A549 (cell line): ENCODE results near the gene TRAPPC12. TPM values are rescaled to one million over a fixed set of nuclear protein-coding genes. Genes with fewer than 3 reads are reported as not detected.

Source experiments
- ATAC-seq, 2 experiments: fragments of 200-7000 bp in 1 of 2; fragments of >200 bp in 1 of 2; cut with Nextera tagmentation in 1 of 2; cut with Tn5 transposase in 1 of 2; 3 replicates each; pipeline versions ENCODE4 v1.8.0 to v1.9.1; 2018 to 2020; ENCODE audit warnings: mild to moderate bottlenecking in 1 of 2, moderate library complexity in 1 of 2
- CTCF ChIA-PET: fragments of 300-600 bp; sonication (Branson Sonifier 250); formaldehyde crosslinking; extraction: SDS; loops from one replicate; lab custom pipeline; 2021; ENCODE audit warnings: antibody characterized with exemption, inconsistent platforms; lab: Yijun Ruan, JAX
- POLR2A ChIA-PET: fragments of 350-600 bp; formaldehyde crosslinking; extraction: SDS; loops from one replicate; lab custom pipeline; 2021; ENCODE audit warnings: antibody characterized with exemption, inconsistent platforms; lab: Yijun Ruan, JAX
- DNase-seq, 2 experiments: peaks; one replicate each; pipeline versions ENCODE4 v3.0.0 to v3.0.0-alpha.2; 2011 to 2016; ENCODE audit warnings: low read depth in 1 of 2, low spot score in 1 of 2
- FAIRE-seq: peaks from 2 replicates; lab custom pipeline; 2011; peaks lifted over from hg19 to GRCh38; lab: Jason Lieb, UNC
- H3K27ac ChIP-seq, 2 experiments: fragments of >200 bp; sonication (Bioruptor Twin); formaldehyde crosslinking; 3 replicates each; pipeline ENCODE4 v1.5.1; 2016 to 2017
- H3K4me1 ChIP-seq: fragments of >200 bp; sonication (Bioruptor Twin); formaldehyde crosslinking; 3 replicates; pipeline ENCODE4 v1.6.1; 2016
- H3K4me2 ChIP-seq: fragments of >200 bp; sonication (Bioruptor Twin); formaldehyde crosslinking; 3 replicates; pipeline ENCODE4 v1.6.1; 2016
- H3K4me3 ChIP-seq: fragments of >200 bp; sonication (Bioruptor Twin); formaldehyde crosslinking; 3 replicates; pipeline ENCODE4 v1.5.1; 2016
- H3K9me3 ChIP-seq: fragments of >200 bp; sonication (Bioruptor Twin); formaldehyde crosslinking; 3 replicates; pipeline ENCODE4 v1.6.1; 2016
- EHMT2 ChIP-seq: fragments of 200-600 bp; sonication (generic); IDR thresholded peaks from 2 replicates; pipeline ENCODE4 v1.6.1; 2016; ENCODE audit warnings: antibody characterized with exemption, low read depth, mild to moderate bottlenecking, moderate library complexity
- ESRRA ChIP-seq: fragments of 150-350 bp; IDR thresholded peaks from 2 replicates; pipeline ENCODE4 v1.6.1; 2014; ENCODE audit warnings: mild to moderate bottlenecking, low read length, borderline replicate concordance
- FOXS1 ChIP-seq: fragments of 250-450 bp; sonication (Bioruptor Pico); IDR thresholded peaks from 2 replicates; pipeline ENCODE4 v1.5.0; 2020; ENCODE audit warnings: mild to moderate bottlenecking, moderate library complexity
- GATA3 ChIP-seq: IDR thresholded peaks from 2 replicates; pipeline ENCODE4 v1.6.1; 2012; ENCODE audit warnings: borderline replicate concordance
- HDAC2 ChIP-seq: fragments of 200-600 bp; sonication (generic); IDR thresholded peaks from 2 replicates; pipeline ENCODE4 v1.6.1; 2016
- JUN ChIP-seq, 2 experiments: fragments of >200 bp; sonication (Bioruptor Twin); formaldehyde crosslinking; IDR thresholded peaks; 2 replicates in 1 of 2; 3 replicates in 1 of 2; pipeline ENCODE4 v1.6.1; 2016 to 2017
- MAFK ChIP-seq: fragments of 450-650 bp; IDR thresholded peaks from 2 replicates; pipeline ENCODE4 v1.6.1; 2014; ENCODE audit not compliant: partially characterized antibody
- MAZ ChIP-seq: fragments of 150-350 bp; IDR thresholded peaks from 2 replicates; pipeline ENCODE4 v1.6.1; 2014; ENCODE audit warnings: antibody characterized with exemption, low read depth, low read length, borderline replicate concordance
- NFE2L2 ChIP-seq: fragments of 150-350 bp; conservative IDR thresholded peaks from 2 replicates; pipeline ENCODE4 v1.6.1; 2014; ENCODE audit warnings: low read length
- POLR2A ChIP-seq: IDR thresholded peaks from 2 replicates; pipeline ENCODE4 v1.6.1; 2012; ENCODE audit warnings: mild to moderate bottlenecking, low read length
- RAD21 ChIP-seq, 2 experiments: fragments of >200 bp in 1 of 2; sonication (Bioruptor Twin) in 1 of 2; formaldehyde crosslinking in 1 of 2; IDR thresholded peaks in 1 of 2; conservative IDR thresholded peaks in 1 of 2; 2 replicates in 1 of 2; 3 replicates in 1 of 2; pipeline ENCODE4 v1.6.1; 2012 to 2018; ENCODE audit warnings: inconsistent platforms in 1 of 2
- RNF2 ChIP-seq: fragments of 200-600 bp; sonication (generic); IDR thresholded peaks from 2 replicates; pipeline ENCODE4 v1.6.1; 2016; ENCODE audit warnings: low read depth, mild to moderate bottlenecking, antibody characterized with exemption, moderate library complexity, borderline replicate concordance
- TFCP2L1 ChIP-seq: fragments of 250-450 bp; sonication (Bioruptor Pico); IDR thresholded peaks from 2 replicates; pipeline ENCODE4 v1.5.0; 2021; ENCODE audit warnings: mild to moderate bottlenecking
- TP53 ChIP-seq: fragments of 250-450 bp; sonication (Bioruptor Pico); IDR thresholded peaks from 2 replicates; pipeline ENCODE4 v1.5.0; 2021; ENCODE audit warnings: mild to moderate bottlenecking, moderate library complexity
- ZC3H11A ChIP-seq: fragments of 450-650 bp; IDR thresholded peaks from 2 replicates; pipeline ENCODE4 v1.6.1; 2014; ENCODE audit warnings: antibody characterized with exemption, mild to moderate bottlenecking
- ZNF302 ChIP-seq: fragments of 250-450 bp; sonication (Bioruptor Pico); IDR thresholded peaks from 2 replicates; pipeline ENCODE4 v1.9.0; 2021; ENCODE audit warnings: inconsistent platforms, mild to moderate bottlenecking, moderate library complexity
- WGBS: methylation state at CpG from one replicate; pipeline ENCODE4 v1.1.6; 2017; ENCODE audit errors: missing lambda C conversion rate; 5-methylcytosine and 5-hydroxymethylcytosine counted together
- polyA plus RNA-seq, 4 experiments: library from polyadenylated mRNA; depleted of rRNA in 3 of 4; stranded (reverse); fragments of >200 nt; fragmentation: RNase III in 1 of 4; extraction: RNeasy Plus Mini Kit Qiagen cat#74134 plus additional on column Dnase treatment in 1 of 4; gene quantifications; 2 replicates in 3 of 4; 3 replicates in 1 of 4; pipeline ENCODE4 v1.2.3, GENCODE V29; 2011 to 2017
- TF ChIP-seq, protein P1 (sequence below): fragments of >200 bp; sonication (Bioruptor Twin); formaldehyde crosslinking; IDR thresholded peaks from 2 replicates; pipeline ENCODE4 v1.6.1; 2016
- TF ChIP-seq, protein P2 (sequence below): fragments of >200 bp; sonication (Bioruptor Twin); formaldehyde crosslinking; IDR thresholded peaks from 3 replicates; pipeline ENCODE4 v1.5.1; 2016
- TF ChIP-seq, protein P3 (sequence below): fragments of >200 bp; sonication (Bioruptor Twin); formaldehyde crosslinking; IDR thresholded peaks from 3 replicates; pipeline ENCODE4 v1.6.1; 2016
- TF ChIP-seq, protein P4 (sequence below): fragments of 150-350 bp; IDR thresholded peaks from 2 replicates; pipeline ENCODE4 v1.6.1; 2014; ENCODE audit warnings: low read depth, mild to moderate bottlenecking, low read length
- TF ChIP-seq, protein P5 (sequence below): fragments of 250-450 bp; sonication (Bioruptor Pico); IDR thresholded peaks from 2 replicates; pipeline ENCODE4 v1.5.0; 2021; ENCODE audit warnings: mild to moderate bottlenecking, moderate library complexity, borderline replicate concordance
- TF ChIP-seq, protein P6 (sequence below): IDR thresholded peaks from 2 replicates; pipeline ENCODE4 v1.6.1; 2012

The TRAPPC12 gene
- polyA plus RNA-seq, 2 of the 4 experiments (the other 2 are of a cell fraction) = 42.3 to 55.0 TPM

DNA sequence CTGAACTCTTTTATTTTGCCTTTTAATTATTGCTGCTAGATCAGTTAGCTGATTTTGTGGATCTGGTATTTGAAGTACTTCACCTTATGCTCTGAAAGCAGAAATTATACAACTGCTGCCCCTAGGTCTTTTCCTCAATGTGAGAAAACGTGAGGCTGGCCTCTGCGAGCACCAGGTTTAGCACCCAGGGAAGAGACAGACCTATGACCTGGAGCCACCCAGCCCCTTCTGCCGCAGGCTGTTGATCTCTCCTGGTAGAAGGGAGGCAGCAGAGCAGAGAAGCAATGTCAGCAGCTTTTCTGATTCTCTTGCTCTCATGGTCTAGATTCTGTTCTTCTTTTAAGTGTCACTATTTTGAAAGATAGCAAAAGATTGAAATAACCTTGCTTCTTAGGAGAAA is 19.9 kb downstream of the TRAPPC12 start:
- ChIA-PET POLR2A (no interaction called here), CTCF (interaction anchor here (1.5 kb wide), 1 partner anchor 9 kb away, joined by 4 read pairs; no protein-coding TSS in a partner anchor)
- H3K4me1 ChIP-seq = no peaks in the 10 kb centered on the region
- no peak overlapping the region for H3K4me2 ChIP-seq
- ATAC-seq (no peak), DNase-seq (no peak), FAIRE-seq (no peak)
- peaks cover 33% of the 10 kb centered on the region for H3K9me3 ChIP-seq
- no peak overlapping the region for H3K27ac ChIP-seq
- WGBS = 93% methylated on average over 3 of the region's 3 CpGs
- TF ChIP-seq RNF2 (no peak), NFE2L2 (no peak), HDAC2 (no peak), TP53 (CRISPR knock-in tag) (no peak), EHMT2 (no peak), MAFK (no peak), FOXS1 (CRISPR knock-in tag) (no peak), JUN (IDR thresholded peaks at IDR 0.05) (no peak), ZNF302 (CRISPR knock-in tag) (no peak), TFCP2L1 (no peak), GATA3 (no peak), ESRRA (no peak), MAZ (no peak), RAD21 (conservative IDR thresholded peaks at IDR 0.05 in 1 of 2, IDR thresholded peaks at IDR 0.05 in 1 of 2) (no peak), POLR2A (no peak)
- TF ChIP-seq, protein P1, sequence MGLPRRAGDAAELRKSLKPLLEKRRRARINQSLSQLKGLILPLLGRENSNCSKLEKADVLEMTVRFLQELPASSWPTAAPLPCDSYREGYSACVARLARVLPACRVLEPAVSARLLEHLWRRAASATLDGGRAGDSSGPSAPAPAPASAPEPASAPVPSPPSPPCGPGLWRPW = no peak
- TF ChIP-seq, protein P2, sequence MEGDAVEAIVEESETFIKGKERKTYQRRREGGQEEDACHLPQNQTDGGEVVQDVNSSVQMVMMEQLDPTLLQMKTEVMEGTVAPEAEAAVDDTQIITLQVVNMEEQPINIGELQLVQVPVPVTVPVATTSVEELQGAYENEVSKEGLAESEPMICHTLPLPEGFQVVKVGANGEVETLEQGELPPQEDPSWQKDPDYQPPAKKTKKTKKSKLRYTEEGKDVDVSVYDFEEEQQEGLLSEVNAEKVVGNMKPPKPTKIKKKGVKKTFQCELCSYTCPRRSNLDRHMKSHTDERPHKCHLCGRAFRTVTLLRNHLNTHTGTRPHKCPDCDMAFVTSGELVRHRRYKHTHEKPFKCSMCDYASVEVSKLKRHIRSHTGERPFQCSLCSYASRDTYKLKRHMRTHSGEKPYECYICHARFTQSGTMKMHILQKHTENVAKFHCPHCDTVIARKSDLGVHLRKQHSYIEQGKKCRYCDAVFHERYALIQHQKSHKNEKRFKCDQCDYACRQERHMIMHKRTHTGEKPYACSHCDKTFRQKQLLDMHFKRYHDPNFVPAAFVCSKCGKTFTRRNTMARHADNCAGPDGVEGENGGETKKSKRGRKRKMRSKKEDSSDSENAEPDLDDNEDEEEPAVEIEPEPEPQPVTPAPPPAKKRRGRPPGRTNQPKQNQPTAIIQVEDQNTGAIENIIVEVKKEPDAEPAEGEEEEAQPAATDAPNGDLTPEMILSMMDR = no peak
- TF ChIP-seq, protein P3, sequence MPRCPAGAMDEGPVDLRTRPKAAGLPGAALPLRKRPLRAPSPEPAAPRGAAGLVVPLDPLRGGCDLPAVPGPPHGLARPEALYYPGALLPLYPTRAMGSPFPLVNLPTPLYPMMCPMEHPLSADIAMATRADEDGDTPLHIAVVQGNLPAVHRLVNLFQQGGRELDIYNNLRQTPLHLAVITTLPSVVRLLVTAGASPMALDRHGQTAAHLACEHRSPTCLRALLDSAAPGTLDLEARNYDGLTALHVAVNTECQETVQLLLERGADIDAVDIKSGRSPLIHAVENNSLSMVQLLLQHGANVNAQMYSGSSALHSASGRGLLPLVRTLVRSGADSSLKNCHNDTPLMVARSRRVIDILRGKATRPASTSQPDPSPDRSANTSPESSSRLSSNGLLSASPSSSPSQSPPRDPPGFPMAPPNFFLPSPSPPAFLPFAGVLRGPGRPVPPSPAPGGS = no peak
- TF ChIP-seq, protein P4, sequence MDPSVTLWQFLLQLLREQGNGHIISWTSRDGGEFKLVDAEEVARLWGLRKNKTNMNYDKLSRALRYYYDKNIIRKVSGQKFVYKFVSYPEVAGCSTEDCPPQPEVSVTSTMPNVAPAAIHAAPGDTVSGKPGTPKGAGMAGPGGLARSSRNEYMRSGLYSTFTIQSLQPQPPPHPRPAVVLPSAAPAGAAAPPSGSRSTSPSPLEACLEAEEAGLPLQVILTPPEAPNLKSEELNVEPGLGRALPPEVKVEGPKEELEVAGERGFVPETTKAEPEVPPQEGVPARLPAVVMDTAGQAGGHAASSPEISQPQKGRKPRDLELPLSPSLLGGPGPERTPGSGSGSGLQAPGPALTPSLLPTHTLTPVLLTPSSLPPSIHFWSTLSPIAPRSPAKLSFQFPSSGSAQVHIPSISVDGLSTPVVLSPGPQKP = no peak
- no peak overlapping the region for H3K4me3 ChIP-seq

DNA sequence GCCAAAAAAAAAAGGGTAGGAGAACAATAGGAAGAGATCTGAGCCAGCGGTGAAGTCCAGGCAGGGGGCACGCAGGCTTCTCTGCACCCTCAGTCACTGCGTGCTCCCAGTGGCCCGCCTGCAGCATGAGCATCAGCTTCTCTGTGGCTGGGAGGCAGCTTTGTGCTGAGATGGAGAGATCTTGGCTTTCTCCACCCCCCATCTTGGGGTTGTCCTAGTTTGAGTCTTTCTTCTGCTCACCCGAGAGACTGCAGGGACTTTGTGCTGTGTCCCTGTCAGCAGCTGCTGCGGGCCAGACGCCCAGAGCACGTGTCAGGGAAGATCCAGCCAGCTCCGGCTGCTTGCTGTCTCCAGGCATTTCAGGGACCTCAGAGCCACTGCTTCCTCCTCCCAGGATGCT is 20.3 kb downstream of the TRAPPC12 start:
- 94% methylated on average over 9 of the region's 9 CpGs for WGBS
- no peak for TF ChIP-seq ZC3H11A
- TF ChIP-seq, protein P5, sequence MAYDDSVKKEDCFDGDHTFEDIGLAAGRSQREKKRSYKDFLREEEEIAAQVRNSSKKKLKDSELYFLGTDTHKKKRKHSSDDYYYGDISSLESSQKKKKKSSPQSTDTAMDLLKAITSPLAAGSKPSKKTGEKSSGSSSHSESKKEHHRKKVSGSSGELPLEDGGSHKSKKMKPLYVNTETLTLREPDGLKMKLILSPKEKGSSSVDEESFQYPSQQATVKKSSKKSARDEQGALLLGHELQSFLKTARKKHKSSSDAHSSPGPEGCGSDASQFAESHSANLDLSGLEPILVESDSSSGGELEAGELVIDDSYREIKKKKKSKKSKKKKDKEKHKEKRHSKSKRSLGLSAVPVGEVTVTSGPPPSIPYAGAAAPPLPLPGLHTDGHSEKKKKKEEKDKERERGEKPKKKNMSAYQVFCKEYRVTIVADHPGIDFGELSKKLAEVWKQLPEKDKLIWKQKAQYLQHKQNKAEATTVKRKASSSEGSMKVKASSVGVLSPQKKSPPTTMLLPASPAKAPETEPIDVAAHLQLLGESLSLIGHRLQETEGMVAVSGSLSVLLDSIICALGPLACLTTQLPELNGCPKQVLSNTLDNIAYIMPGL (CRISPR knock-in tag) = no peak
- TF ChIP-seq, protein P6, sequence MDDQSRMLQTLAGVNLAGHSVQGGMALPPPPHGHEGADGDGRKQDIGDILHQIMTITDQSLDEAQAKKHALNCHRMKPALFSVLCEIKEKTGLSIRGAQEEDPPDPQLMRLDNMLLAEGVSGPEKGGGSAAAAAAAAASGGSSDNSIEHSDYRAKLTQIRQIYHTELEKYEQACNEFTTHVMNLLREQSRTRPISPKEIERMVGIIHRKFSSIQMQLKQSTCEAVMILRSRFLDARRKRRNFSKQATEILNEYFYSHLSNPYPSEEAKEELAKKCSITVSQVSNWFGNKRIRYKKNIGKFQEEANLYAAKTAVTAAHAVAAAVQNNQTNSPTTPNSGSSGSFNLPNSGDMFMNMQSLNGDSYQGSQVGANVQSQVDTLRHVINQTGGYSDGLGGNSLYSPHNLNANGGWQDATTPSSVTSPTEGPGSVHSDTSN = no peak
- DNase-seq (no peak), ATAC-seq (peak in 1 of 2 experiments; percentile 20; a peak in 1 of 6 replicates), FAIRE-seq (no peak)
- ChIA-PET CTCF (interaction anchor here (0.9 to 1.5 kb wide), 2 partner anchors 9 to 20 kb away, joined by 3 to 4 read pairs; partner anchors contain the start of gene TRAPPC12), POLR2A (no interaction called here)
- no peak overlapping the region for H3K4me3 ChIP-seq
- H3K9me3 ChIP-seq = peaks cover 28% of the 10 kb centered on the region
- H3K4me1 ChIP-seq = no peaks in the 10 kb centered on the region
- H3K27ac ChIP-seq = no peak overlapping the region
- no peak overlapping the region for H3K4me2 ChIP-seq
